ENCODE measurements around the gene HLA-DRB5. TPM values are rescaled to one million over a fixed set of nuclear protein-coding genes. Genes with fewer than 3 reads are reported as not detected.

HLA-DRB5 gene
- total RNA-seq, 1 donor: not detected

GRCh38 chr6:32501016-32501415 is 29.1 kb downstream of the HLA-DRB5 start:
- TF ChIP-seq, protein P1, sequence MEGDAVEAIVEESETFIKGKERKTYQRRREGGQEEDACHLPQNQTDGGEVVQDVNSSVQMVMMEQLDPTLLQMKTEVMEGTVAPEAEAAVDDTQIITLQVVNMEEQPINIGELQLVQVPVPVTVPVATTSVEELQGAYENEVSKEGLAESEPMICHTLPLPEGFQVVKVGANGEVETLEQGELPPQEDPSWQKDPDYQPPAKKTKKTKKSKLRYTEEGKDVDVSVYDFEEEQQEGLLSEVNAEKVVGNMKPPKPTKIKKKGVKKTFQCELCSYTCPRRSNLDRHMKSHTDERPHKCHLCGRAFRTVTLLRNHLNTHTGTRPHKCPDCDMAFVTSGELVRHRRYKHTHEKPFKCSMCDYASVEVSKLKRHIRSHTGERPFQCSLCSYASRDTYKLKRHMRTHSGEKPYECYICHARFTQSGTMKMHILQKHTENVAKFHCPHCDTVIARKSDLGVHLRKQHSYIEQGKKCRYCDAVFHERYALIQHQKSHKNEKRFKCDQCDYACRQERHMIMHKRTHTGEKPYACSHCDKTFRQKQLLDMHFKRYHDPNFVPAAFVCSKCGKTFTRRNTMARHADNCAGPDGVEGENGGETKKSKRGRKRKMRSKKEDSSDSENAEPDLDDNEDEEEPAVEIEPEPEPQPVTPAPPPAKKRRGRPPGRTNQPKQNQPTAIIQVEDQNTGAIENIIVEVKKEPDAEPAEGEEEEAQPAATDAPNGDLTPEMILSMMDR (IDR thresholded peaks at IDR 0.05; ENCODE audit: insufficient read depth, low read length): no peak
- DNase-seq (ENCODE audit: low read depth): no peak
- H3K4me3 ChIP-seq (ENCODE audit: low read depth, low read length): no peak overlapping the region

- H3K4me3 ChIP-seq (ENCODE audit: low read depth, low read length): no peak overlapping the region
- TF ChIP-seq, protein P1 (IDR thresholded peaks at IDR 0.05; ENCODE audit: insufficient read depth, low read length): no peak
- DNase-seq (ENCODE audit: low read depth): no peak
These were observed 37.7 kb downstream of the HLA-DRB5 start for GRCh38 chr6:32492351-32492750.

GRCh38 chr6:32491700-32492099 is 38.4 kb downstream of the HLA-DRB5 start:
- no peak overlapping the region for H3K4me3 ChIP-seq (ENCODE audit: low read depth, low read length)
- no peak for DNase-seq (ENCODE audit: low read depth)
- TF ChIP-seq, protein P1 (IDR thresholded peaks at IDR 0.05; ENCODE audit: insufficient read depth, low read length): no peak

DNA sequence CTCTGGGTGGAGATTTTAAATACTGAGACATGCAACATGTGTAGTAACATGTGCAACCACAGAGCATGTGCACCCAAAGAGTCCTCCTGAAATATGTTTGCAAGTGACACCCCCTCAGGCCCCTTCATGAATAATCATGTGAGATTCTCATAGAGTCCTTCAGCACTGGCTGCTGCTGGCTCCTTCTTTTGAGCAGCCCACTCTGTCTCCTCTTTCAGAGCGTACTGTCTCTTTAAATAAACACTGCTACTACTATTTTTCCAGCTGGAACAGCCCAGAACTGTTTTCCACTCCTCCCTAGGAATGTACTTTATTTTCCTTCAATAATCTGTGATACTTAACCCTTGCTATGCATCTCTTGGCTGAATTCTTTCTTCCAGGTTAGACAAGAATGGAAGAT is 42.0 kb downstream of the HLA-DRB5 start:
- no peak for DNase-seq (ENCODE audit: low read depth)
- TF ChIP-seq, protein P1 (IDR thresholded peaks at IDR 0.05; ENCODE audit: insufficient read depth, low read length): no peak
- H3K4me3 ChIP-seq (ENCODE audit: low read depth, low read length): no peak overlapping the region

- no peak for DNase-seq (ENCODE audit: low read depth)
- TF ChIP-seq, protein P1 (IDR thresholded peaks at IDR 0.05; ENCODE audit: insufficient read depth, low read length): no peak
- no peak overlapping the region for H3K4me3 ChIP-seq (ENCODE audit: low read depth, low read length)
These were observed 45.5 kb downstream of the HLA-DRB5 start for GRCh38 chr6:32484614-32484998.

DNA sequence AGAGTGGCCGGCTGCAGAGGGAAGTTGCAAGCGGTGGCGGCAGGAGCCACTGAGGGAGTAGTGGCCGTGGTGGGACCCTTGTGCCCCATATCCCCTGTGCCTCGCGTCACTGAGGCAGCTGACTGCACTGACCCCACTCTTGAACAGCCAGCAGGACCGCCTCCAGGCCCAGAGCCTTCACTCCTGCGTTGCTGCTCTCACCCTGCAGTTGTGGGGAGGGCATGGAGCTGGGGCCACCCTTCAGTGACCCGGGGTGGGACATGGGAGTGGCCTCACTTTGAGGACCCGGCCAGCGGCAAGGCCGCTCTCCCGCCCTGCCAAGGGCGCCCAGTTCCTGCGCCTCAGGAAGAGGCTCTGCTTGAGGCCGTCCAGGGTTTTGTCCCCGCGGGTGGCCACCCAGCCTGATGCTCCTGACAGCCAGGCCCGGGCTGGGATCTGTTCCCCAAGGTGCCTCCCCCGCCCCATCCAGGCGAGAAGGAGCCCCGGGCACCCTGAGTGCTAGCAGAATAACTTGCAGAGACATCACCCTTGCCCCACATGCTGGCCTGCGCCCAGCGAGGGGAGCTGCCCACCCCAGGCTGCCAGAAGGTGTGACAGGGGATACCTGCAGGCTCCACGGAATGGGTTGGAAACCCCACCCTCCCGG is 46.0 kb downstream of the HLA-DRB5 start:
- DNase-seq (ENCODE audit: low read depth): no peak
- TF ChIP-seq, protein P1 (IDR thresholded peaks at IDR 0.05; ENCODE audit: insufficient read depth, low read length): no peak
- H3K4me3 ChIP-seq (ENCODE audit: low read depth, low read length): no peak overlapping the region

All from fibroblast of the aortic adventitia (primary cell).